ENCODE results near the gene XXYLT1.
"Not testable (repeated sequence)": the region's sequence is repeated elsewhere in the genome, so short reads cannot be mapped to it uniquely, and the experiment has no call there.

Gene XXYLT1, protein sequence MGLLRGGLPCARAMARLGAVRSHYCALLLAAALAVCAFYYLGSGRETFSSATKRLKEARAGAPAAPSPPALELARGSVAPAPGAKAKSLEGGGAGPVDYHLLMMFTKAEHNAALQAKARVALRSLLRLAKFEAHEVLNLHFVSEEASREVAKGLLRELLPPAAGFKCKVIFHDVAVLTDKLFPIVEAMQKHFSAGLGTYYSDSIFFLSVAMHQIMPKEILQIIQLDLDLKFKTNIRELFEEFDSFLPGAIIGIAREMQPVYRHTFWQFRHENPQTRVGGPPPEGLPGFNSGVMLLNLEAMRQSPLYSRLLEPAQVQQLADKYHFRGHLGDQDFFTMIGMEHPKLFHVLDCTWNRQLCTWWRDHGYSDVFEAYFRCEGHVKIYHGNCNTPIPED

DNA sequence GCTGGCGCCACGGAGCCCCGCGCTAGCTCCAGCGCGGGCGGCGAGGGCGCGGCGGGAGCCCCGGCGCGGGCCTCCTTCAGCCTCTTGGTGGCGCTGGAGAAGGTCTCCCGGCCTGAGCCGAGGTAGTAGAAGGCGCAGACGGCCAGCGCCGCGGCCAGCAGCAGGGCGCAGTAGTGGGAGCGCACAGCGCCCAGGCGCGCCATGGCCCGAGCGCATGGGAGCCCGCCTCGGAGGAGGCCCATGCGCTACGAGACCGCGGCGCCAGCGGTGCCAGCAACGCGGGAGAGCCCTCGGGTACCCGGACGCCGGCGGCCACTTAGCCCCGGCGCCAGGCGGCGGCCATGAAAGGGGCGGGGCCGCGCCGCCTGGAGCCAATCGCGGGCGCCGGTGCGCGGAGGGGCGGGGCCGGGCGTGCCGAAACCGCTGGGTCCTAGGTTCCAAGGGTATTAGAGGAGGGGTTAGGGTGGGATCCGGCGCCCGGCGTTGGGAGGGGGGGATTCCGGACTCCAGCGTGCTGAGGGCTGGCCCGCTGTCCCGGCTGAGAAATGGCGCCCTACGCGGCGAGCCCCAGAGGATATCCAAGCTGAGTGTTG, at the start of gene XXYLT1:
Gene XXYLT1 (minus strand): TSS at position 343 of the 593 bp plus-strand sequence. CDS start 101 bp downstream, at position 242.
- peak; percentile 68 to 94 for DNase-seq

DNA sequence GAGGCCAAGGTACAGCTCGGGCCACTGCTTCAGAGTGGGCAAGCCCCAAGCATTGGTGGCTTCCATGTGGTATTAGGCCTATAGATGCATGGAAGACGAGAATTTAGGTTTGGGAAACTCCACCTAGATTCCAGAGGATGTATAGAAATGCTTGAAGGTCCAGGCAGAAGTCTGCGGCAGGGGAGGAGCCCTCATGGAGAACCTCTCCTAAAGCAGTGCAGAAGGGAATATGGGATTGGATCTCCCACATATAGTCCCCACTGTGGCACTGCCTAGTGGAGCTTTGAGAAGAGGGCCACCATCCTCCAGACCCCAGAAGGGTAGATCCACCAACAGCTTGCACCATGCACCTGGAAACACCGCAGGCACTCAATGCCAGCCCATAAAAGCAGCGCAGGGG, 48.1 kb upstream of the XXYLT1 start:
- DNase-seq, result no peak

DNA sequence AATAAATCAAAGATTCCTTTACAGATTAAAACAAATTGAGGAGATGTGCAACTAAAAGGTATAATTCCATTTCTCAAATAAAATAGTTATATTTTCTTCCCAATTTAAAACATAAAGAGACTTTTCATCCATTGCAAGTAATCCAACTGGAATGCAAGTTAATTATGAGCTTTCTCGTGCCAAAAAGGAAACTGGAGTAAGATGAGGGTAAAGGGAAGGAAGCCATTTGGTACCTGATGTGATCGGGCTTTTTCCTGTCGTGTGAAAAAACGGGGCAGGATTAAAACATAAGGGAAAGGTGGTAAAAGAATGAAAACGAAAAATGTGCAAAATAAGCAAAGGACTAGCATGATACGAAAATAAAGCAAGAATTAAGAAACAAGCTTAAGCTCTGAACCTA, 41.8 kb upstream of the XXYLT1 start:
- DNase-seq, result no peak

DNA sequence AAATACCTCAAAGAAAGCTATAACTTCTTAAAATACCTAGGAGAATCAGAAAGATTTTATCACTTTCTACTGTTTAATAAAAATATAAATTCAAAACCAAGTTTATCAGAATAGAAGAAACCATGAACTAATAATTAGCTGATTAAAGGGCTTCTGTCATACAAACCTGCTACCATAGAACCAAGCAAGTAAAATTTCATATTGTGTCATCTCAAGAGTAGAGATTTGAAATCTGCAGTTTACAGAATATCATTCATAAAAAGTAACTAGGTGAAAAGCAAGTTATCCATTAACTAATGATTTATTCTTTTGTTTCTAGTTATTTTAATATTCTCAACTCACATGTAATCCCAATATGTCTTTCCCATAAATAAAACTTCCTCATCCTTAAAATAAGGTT, 36.8 kb upstream of the XXYLT1 start:
- no peak for DNase-seq

DNA sequence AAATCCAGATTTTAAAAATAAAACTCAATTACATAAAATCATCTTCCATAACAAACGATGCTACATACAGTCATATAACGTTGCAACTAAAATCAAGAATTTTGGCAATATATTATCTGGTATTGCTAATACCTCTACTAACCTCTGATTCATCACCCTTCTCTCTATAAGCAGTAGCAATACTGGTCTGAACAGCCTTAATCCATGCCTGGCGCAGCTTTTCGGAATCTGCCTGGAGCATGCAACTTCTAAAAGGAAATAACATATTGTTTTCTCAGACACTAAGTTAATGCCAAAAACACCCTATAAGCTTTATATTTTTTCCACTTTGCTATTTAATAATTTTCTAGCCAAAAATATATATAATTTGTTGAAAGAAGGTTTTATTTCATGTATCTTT, 35.4 kb upstream of the XXYLT1 start:
- DNase-seq, result no peak

DNA sequence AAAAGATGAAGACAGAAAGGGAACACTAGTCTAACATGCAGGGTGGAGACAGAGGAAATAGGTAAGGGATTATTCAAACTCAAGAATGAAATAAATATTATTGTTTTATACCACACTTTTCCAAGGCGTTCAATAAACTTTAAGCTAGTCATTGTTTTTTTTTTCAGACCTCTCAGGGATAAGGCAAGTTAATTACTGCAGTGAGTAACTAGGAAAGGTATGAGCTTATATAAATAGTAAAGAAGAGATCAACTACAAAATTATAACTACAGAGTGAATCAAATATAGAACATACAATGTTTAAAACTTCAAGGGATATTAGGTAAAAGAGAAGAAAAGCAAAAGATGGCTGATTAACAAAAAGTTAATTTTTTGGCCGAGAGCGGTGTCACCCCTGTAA, 31.5 kb upstream of the XXYLT1 start:
- no peak for DNase-seq

DNA sequence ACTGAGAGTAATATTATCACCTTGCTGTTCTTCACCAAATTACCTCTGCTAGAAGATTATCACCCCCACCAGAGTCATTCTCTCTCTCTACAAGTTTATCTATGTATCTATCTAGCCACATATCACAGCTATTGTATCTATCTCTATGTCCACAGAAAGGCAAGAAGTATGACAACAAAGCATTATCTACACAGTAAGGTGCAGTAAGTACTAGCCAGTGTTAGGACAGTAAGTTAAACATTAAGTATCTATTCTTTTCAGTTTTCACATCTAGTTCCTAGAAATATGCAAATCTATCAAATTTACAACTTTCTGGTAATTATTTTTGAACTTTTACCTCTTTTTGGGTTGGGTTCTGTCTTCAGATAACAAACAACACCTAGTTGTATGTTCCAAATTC, 26.5 kb upstream of the XXYLT1 start:
- DNase-seq, result no peak

DNA sequence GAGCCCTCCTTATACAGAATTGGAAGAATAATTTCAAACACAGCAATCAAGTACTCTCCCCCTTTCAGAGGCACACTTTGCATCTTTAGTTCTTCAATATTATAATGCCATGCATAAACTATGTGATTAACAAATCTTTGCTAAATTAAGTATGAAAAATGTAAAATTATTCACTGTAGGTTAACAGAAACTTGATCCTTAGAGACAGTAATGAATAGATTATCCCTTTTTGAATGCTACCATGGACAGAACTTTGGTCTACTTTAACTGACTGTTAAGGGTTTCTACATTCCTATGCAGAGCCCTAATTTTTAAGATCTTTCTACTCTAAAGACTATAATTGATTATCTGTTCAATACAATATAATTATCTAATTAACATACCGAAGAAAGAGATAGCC, 25.7 kb upstream of the XXYLT1 start:
- DNase-seq, result no peak

DNA sequence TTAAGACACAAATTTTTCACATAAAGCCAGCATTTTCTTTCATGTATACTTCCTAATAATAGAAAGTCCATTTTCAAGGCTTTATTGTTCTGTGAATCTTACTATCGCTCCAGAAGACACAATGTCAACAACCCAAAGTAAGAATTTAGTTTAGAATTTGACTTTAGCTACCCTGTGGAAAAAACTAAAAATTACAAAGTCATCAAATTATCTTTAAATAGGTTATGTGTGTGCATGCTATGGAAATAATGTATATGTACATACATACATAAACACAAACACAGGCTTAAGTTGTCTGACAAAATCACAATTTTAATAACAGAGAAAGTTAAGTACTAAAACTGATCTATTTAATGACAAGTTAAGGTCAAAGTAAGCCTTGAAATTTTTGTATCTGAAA, 20.2 kb upstream of the XXYLT1 start:
- no peak for DNase-seq

DNA sequence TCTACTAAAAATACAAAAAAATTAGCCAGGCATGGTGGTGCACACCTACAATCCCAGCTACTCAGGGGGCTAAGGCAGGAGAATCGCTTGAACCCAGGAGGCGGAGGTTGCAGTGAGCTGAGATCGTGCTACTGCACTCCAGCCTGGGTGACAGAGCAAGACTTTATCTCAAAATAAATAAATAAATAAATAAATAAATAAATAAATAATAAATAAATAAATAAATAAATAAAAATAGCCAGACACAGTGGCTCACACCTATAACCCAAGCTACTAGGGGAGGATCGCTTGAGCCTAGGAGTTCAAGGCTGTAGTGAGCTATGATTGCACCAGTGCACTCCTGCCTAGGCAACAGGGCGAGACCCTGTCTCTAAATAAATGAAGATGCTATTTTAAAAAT, 19.7 kb upstream of the XXYLT1 start:
- not testable (repeated sequence) for DNase-seq

DNA sequence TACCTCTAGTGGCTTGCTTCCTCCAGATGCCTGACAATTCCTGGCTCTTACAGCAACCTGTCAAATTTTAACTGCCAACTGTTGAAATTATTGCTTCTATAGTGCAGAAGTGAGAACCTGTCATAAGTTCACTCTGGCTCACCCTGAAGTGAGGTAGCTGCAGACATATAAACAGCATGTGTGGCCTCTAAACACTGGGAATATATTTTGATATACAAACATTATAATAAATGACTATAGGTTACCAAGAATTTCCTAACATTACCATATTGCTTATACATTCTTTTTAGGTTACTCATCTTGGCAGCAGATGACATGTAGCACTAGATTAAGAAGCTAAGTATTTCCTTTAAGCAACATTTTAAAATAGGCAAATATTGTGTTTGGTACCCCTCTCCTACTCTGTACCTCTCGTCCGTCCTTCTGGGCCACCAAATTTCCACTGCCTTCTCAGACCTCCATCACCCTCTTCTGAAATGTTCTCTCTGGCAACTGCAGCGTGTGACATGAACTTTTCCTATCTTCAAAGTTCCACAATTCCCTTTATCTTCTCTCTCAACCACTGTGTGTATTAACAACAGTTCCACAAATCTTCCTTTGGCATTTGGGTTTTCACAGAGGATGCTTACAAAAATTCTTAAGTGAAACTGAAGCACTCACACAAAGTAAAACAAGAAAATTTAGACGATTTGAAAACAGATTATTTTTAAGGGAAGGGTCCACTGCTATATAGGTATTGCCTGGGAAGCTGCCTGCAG, 15.3 kb upstream of the XXYLT1 start:
- DNase-seq, result no peak

DNA sequence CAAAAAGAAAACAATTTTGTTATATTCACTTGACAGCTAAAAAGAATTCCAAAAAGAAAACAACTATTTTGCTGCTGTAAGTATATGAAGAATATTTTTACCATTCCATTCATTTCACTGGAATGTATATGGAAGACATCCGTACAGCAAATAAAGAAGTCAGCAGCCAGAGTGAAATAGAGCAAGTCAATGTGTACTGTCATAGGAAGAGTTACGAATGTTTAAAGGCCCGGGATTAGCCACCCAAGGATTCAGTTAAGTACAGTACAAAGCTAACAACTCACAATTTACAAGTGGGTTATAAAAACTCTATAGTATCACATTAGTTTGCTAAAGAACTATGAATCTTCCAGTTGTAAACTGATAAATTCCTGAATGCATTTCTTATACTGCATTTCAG, 14.4 kb upstream of the XXYLT1 start:
- no peak for DNase-seq

DNA sequence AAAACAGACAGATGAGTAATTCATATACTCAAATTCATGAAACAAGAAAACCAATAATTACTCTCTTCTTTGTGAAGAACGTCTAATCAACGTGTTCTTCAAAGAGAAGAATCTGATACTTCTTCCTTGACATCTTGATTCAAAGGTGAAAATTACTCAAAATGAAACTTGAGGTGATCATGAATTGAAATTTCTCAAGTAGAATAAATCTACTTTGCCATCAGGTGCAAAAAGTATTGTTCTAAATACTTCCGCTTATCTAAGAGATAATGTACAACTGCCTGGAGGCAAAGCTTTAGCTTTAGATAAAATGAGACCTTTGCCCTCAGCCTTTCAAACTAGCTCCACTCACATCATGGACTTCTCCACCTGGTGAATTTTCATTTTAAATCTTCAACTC, 13.9 kb upstream of the XXYLT1 start:
- DNase-seq, result no peak

DNA sequence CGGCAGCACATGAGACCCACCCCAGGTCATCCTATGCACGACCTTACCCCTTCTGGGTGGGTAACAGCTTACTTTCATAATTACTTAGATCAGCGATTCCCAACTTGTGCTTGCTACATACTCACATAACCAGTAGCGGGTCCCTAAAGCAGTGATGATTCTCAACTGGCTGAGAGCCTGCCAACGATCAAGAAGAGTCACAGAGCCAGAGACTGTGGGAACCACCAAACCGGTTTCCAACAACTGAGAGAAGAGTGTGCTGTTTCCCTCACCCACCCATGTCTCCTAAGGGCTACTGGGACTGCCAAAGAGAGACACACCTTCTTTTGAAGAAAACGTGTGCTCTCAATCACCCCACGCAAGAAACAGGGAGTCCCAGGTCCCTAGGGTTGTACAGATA, 12.0 kb upstream of the XXYLT1 start:
- DNase-seq, result no peak

DNA sequence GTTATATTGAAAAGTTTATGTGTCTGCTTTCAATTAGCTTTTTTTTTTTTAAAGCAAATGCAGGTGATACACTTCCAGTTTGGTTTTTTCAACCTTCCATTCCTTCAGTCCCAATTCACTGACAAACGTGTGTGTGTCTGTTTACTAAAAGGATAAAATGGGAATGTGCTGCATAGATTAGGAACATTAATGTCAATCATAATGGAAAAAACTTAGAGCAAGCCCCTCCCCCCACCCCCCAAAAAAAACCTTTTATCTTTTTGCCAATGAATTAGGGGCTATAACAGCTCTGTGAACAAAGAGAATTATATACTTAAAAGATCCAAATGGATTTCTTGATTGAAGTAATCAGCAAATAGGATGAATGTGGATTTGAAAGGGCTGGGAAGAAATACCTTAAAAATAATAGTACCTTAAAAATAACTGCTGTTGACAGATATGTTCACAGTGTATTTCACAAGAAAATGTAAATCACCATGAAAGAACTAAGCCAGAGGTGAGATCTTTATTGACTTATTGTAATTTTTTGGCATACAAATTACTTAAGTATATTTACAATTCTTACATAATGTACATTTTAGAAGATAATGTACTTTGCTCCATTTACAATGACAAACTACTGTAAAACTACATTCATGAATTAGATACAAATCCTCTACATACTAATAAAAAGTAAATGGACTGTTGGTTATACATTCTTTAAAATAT, 3.5 kb upstream of the XXYLT1 start:
- DNase-seq, result no peak

DNA sequence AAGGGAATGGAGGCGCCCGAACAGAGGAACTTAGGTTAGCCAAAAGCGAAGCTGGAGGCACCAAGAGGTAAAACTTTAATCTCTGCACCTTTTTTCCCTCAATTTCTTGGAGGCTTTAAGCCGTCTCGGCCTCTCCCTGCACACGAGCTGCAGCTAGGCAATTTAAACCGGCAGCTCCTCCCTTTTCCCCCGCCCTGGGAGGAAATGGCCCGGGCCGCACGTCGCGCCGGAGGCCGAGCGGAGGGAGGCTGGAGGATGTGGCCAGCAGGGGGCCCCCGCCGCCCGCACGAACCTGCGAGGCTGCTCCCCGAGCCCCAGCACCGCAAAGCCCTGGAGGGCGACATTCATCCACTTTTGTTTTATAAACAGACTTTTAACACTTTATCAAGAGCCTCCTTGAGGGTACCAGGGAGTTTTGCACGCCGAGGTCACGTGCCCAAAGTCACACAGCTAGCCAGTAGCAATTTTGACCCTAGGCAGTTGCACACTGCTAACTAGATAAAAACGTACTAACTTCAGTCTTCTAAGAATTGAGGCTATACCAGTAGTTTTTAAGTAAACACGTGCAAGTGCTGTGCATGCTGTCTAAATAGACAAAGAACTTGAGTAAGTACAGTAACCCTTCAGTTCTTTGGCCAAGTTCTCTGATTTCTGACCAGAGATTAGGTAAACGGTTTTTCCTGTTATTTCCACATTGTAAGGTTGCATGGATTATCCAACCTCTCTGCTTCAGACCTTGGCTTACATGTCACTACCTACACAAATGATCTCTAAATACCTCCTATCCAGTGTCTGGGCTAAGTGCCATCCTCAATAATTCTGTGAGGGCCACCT, 668 bp upstream of the XXYLT1 start:
- peak; percentile 75 to 95 for DNase-seq

DNA sequence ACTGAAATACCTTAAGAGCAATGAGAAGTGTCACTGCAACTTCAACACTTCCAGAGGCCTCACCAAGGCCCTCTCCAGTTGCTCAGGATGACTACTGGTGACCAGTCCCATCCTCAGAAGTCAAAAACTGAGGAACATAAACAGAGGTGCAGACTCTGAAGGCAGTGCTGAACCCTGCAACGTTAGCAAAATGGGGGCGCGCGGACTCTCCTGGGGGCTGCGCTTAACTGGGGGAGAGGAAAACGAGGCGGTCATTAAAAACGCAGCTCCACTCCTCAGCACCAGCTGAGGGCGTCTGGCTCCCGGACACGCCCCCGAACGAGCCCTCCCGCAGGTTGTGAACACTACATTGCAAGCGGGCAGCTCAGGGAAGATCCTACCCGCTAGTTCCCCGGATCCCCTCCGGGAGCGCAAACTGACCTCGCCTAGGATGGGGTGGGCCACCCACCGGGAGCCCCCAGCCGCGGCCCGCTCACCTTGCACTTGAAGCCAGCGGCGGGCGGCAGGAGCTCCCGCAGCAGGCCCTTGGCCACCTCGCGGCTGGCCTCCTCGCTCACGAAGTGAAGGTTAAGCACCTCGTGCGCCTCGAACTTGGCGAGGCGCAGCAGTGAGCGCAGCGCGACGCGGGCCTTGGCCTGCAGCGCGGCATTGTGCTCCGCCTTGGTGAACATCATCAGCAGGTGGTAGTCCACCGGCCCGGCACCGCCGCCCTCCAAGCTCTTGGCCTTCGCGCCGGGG, 711 bp downstream of the XXYLT1 start:
- DNase-seq, result peak in 1 of 2 donors; percentile 7

DNA sequence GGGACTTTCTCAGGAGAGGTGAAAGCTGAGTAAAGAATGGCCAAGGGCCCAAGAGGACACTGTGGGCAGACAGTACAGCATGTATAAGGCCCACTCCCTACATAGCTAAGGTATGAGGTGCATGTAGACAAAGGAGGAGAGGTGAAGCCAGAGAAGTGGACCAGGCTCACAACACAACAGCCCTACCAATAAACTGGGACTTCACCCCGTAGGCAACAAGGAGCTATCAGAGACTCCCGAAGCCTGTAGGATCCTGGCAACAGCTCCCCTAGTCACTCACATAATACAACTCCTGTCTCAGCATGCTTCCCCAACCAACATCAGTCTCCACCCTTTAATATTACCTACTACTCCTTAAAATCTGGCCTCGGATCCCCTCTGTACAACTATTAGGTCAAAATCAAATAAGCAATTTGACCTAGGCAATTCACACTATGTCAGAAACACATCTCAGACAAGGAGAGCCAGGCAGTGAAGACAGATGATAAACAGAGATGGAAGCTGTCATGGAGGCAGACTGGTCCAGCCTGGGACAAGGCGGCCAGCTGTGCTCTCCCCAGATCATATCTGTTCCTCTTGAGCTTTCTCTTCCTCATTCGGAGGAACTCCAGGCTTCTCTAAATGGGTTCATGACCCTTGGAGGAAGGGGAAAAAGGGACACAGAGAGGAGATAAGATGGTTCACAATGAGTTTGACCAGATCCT, 1.4 kb downstream of the XXYLT1 start:
- DNase-seq, result no peak

DNA sequence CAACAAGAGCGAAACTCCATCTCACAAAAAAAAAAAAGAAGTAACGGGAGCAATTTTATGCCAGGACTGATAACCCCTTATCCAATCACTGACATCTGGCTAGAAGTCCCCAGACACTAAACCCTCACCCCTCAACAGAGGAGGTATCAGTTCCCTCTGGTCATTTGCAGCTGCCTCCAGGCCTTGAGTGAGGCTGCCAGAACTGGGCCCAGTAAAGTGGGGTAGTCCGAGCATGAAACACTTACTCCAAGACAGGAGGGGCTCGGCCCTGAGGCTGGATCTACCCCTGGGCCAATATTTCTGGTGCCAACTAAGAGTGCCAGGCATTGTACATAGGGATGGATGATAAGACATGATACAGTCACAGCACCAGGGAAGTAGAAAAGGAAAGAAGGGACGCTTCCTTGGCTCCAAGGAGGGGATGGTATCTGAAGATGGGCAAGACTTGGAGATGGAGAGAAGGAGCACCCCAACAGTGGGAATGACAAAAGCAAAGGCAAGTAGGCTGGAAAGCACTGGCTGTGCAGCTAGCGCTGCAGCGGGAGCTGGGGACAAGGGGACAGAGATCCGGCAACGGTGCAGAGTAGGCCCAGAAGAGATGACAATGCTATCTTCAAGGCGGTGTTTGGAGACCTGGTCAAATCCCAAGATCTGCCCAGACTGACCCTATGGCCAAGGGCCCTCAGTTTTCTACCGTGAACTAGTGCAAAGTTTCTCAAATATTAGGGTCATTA, 2.2 kb downstream of the XXYLT1 start:
- no peak for DNase-seq

DNA sequence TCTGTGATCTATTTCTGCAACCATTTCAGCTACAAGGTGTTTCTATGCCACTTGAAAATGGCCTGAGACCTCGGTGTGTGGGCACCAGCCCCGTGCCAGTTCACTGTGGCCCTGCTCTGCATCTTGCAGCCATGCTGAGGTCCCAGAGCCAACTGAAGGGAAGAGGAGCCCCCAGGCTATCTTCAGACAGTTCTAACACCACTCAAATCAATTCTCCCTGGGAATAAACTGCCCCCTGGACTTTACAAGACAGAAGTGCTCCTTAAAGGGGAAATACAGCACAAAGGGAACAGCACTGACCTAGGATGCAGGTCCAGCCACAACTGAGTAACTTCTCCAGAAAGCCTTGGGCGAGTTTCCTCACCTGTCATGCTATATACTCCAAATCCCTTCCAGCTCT, 3.9 kb downstream of the XXYLT1 start:
- DNase-seq, result no peak
